ENCODE data around the gene MACROH2A2. TPM values are rescaled to one million over a fixed set of nuclear protein-coding genes. Genes with fewer than 3 reads are reported as not detected.

MACROH2A2 gene
- total and polyA plus RNA-seq, 10 of the 15 experiments (the other 5 are each of a cell fraction or from before 2014, with no cell fraction given), result 0.14 to 0.24 TPM; not detected in 8

GRCh38 chr10:70057306-70057705, 4.7 kb downstream of the MACROH2A2 start:
- Histone ChIP-seq H4K20me1 (ENCODE audit: control insufficient read depth, insufficient read depth) (no peaks in the 10 kb centered on the region), H3K27ac (ENCODE audit: control insufficient read depth, insufficient read depth) (no peak overlapping the region), H3K4me1 (ENCODE audit: control insufficient read depth, insufficient read depth, low read length) (no peaks in the 10 kb centered on the region), H3K9me3 (replicated peaks; ENCODE audit: control insufficient read depth, insufficient read depth, low read length) (no peaks in the 10 kb centered on the region), H3K36me3 (ENCODE audit: control insufficient read depth in 2 of 2, insufficient read depth in 2 of 2, low read length in 1 of 2) (no peaks in the 10 kb centered on the region), H3K4me3 (no peak overlapping the region), H2AFZ (ENCODE audit: control insufficient read depth, low read depth, low read length) (no peak overlapping the region), H3K9ac (ENCODE audit: control insufficient read depth, insufficient read depth, low read length) (no peak overlapping the region), H3K4me2 (ENCODE audit: control insufficient read depth, insufficient read depth) (no peak overlapping the region), H3K79me2 (ENCODE audit: control insufficient read depth, insufficient read depth, low read length) (no peaks in the 10 kb centered on the region), H3K27me3 (replicated peaks in 1 of 2; ENCODE audit: control insufficient read depth in 2 of 2, insufficient read depth in 2 of 2, low read length in 1 of 2) (peaks cover 9% of the 10 kb centered on the region in 2 experiments)
- ChIA-PET SMC1A (ENCODE audit: uncharacterized antibody, unreplicated experiment) (interaction anchor here (0.7 kb wide), 1 partner anchor 447 kb away, joined by 3 read pairs; no protein-coding TSS in a partner anchor), RAD21 (ENCODE audit: unreplicated experiment) (no interaction called here), CTCF (interaction anchor here (0.6 to 1.2 kb wide), 2 partner anchors 330 to 575 kb away, joined by 3 read pairs; no protein-coding TSS in a partner anchor), POLR2A (no interaction called here)
- in situ Hi-C loops (cut with MboI) (no loop called here), intact Hi-C loops (cut with micrococcal nuclease; ENCODE audit: unreplicated experiment) (no loop called here)
- FAIRE-seq (no peak), DNase-seq (ENCODE audit: low read depth, low spot score) (no peak), ATAC-seq (no peak)
- WGBS (ENCODE audit: insufficient coverage, insufficient replicate concordance, low lambda C conversion rate, missing lambda C conversion rate), result 3% methylated on average over 4 of the region's 4 CpGs
- BruUV-seq (replicated peaks), result no TSS peak
- TF ChIP-seq MXI1 (IDR thresholded peaks at IDR 0.05; ENCODE audit: low read depth, low read length) (no peak), BHLHE40 (IDR thresholded peaks at IDR 0.05; ENCODE audit: borderline replicate concordance in 1 of 2, low read depth in 2 of 2, low read length in 1 of 2) (no peak), HDAC2 (IDR thresholded peaks at IDR 0.05) (no peak), PML (IDR thresholded peaks at IDR 0.05; ENCODE audit: low read length) (no peak), PAX8 (IDR thresholded peaks at IDR 0.05) (no peak), E4F1 (IDR thresholded peaks at IDR 0.05; ENCODE audit: borderline replicate concordance, partially characterized antibody) (no peak), CBFB (IDR thresholded peaks at IDR 0.05; ENCODE audit: low read depth) (no peak), CEBPB (IDR thresholded peaks at IDR 0.05; ENCODE audit: borderline replicate concordance in 1 of 2, low read depth in 2 of 2, low read length in 2 of 2) (no peak), ZNF207 (IDR thresholded peaks at IDR 0.05; ENCODE audit: borderline replicate concordance) (no peak), BRCA1 (IDR thresholded peaks at IDR 0.05; ENCODE audit: low read depth, low read length) (no peak), HDGF (IDR thresholded peaks at IDR 0.05) (no peak), ZNF217 (IDR thresholded peaks at IDR 0.05) (no peak), USF2 (IDR thresholded peaks at IDR 0.05; ENCODE audit: borderline replicate concordance, low read depth, low read length) (no peak), SIN3A (IDR thresholded peaks at IDR 0.05; ENCODE audit: low read depth, low read length) (no peak), SREBF2 (IDR thresholded peaks at IDR 0.05; ENCODE audit: low read length) (no peak)

Data from GM12878 (cell line).